Activated T-cell treated with anti-CD3 and anti-CD28 coated beads for 24 hours (primary cell): ENCODE data around the gene PEDS1.
"Not testable (repeated sequence)": the region's sequence is repeated elsewhere in the genome, so short reads cannot be mapped to it uniquely, and the experiment has no call there.

Source experiments
- DNase-seq: peaks from one replicate; pipeline ENCODE4 v3.0.0-alpha.2; 2020; ENCODE audit warnings: low read depth

PEDS1 gene

DNA sequence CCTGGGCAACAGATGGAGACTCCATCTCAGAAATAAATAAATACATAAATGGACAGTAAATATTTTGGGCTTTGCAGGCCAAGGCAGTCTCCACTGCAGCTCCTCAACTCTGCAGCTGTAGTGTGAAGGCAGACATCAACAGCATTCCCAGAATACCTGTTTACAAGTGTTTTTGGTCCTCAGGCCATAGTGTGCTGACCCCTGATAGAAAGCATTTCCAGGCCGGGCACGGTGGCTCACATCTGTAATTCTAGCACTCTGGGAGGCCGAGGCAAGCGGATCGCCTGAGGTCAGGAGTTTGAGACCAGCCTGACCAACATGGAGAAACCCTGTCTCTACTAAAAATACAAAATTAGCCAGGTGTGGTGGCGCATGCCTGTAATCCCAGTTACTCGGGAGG lies 18.4 kb downstream of the PEDS1 start:
- not testable (repeated sequence) for DNase-seq

DNA sequence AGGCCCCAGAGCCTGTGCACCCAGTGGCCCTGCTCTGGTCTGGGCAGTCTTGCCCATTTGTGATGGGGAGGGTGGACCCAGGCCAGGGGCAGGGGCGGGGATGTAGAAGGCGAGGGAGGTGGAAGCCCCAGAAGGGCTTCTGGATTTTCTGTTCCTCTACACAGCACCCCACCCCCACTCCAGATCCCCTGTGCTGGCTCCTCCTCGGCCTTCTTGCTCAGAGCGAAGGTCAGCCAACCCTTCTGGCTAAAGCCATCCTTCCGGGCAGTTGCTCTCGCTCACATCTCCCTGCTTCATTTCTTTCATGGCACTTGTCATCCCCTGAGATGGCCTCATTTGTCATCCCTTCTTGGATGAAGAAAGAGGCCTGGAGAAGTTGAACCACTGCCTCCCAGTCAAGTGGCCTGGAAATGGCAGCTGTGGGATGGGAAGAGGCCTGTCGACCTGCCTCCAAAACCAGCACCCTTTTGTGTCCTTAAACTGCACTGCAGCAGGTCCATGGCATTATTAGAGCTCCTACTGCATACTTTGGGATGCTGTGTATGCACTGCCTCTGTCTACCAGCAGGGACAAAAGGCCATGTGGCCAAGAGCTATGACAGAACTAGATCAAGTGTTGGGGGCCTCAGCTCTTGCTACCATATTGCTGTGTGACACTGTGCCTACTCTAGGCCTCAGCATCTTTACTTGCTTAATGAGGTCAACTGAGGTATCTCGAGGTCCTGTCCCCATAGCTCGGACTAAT lies 19.9 kb downstream of the PEDS1 start:
- no peak for DNase-seq

DNA sequence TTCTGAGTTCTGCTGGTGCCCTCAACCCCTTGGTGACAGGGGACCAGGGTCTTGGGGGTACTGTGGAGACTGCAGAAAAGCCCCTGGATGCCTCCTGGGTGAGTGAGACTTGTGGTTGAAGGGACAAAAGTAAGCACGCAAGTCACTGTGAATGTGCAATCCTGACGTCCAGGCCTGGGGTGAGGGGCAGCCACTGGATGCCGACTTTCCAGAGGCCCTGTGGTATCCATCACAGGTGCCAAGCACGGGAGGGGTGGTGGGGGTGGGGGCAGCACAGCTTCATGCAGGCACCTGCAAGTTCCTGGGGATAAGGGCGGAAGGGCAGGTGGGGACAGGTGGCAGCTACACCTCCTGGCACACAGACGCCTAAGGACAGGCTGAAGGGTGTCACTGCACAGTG lies 20.5 kb downstream of the PEDS1 start:
- no peak for DNase-seq

DNA sequence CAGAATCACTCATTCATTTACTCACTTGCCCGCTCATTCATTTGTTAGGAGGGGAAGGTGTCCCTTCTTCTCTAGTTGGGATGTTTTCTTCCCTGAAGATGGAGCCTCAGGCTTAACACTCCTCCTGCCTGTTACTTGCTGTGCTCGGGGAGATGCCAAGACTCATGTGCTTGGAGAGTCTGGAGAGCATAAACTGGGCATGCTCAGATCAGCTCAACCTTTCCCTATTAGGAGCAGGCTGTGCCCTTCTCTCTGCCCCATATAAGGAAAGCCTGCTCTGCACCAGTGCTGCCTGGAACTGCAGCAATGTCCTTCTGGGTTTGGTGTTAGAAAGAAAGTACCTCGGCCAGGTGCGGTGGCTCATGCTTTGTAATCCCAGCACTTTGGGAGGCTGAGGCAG lies 22.5 kb downstream of the PEDS1 start:
- DNase-seq = no peak

DNA sequence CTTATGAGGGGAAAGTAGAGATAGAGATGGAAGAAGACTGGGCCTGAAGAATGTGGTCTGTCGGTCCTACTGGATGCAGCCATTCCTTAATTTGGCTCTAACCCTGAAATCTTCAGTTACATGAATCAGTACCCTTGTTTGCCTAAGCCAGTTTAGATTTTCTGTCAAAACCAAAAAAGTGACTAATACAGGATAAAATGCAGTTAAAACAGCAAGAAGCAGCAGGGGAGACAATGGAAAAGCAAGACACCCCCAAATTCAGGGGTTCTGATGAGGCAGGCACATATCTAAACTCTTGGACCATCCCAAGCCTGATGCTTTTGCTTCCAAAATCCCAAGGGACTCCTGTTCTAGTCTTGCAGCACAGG lies 23.2 kb downstream of the PEDS1 start:
- DNase-seq = no peak

DNA sequence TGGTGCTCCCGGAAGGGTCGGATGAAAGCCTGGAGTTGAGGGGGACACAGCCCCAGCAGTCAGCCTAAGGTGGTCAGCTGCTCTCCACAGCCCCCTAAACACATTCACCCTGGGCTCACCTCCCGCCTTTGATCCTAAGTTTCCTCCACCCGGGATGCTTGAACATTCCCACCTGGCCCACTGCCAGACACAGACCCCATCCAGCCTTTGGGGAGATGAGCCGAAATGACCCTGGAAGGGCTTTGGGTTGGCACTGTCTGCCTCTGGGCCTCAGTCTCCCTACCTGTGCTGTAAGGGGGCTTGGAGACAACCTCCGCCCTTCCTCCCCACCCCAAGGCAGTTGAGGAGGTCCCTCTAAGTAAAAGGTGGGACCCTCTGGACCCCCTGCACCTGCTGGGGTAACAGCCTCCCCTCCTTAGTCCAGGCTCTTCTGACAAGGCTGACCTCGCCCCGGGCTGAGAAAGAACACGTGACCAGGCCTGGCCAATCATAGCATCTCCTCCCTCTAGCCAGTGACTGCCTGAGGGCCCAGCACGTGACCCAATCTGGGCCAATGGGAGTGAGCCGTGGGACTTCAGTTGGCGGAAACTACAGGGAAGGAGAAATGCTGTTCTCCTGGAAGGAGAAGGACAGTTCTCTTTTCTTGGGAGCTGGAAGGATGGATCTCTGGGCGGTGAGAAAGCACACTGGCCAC lies 23.7 kb downstream of the PEDS1 start:
- no peak for DNase-seq

DNA sequence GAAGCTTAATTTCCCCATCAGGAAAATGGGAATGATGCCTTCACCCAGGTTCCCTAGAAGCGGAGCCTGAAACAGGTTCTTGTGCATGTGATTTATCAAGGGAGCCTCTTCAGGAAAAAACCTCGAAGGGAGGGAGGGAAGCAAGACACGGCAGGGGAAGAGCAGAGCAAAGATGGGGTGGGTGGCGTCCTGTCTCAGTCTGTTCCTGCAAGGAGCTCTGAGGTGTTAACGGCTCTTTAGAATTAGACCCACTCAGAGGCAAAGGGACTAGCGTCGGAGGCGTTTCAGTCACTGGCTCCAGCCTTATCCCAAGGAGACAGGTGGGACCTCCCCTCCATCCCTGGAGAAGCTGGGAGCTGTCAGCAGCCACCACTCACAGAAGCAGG lies 25.0 kb downstream of the PEDS1 start:
- no peak for DNase-seq

DNA sequence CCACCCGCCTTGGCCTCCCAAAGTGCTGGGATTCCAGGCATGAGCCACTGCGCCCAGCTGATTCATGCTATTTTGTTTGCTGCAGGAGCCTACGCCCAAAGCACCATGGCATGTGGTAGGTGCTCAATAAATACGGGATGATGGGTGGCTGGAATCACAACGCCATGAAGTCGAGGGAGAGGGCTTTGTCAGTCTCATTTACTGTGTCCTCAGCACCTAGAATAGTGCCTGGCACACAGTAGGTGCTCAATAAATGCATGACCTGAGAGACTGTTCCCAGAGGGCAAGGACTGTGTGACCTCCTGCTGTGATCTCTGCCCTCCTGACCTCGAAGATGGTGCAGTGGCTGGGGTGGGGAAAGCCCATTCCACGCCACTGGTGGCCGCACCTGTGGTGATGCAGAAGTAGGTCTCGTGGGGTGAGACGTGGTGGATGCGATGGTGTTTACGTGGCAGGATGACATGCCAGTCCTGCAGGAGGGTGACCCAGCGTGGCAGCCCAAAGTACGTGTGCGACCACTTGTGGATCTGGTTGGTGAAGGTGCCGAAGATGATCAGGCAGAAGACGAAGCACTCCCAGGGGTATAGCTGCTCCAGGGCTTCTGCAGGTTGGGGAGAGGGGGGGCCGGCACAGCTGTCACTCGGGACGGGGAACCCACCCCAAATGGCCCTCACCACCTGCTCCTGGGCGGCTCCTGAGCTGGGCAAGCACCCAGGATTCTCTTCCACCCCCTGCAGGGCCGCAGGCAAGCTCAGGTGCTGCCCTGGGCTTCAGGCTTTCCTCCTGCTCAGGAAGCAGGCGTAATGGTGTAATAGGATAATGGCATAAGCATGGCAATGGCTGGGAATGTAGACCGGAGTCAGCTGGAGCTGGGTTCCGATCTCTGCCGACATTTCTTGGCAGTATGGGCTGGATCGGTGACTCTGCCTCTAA lies 25.7 kb downstream of the PEDS1 start:
- DNase-seq = no peak

DNA sequence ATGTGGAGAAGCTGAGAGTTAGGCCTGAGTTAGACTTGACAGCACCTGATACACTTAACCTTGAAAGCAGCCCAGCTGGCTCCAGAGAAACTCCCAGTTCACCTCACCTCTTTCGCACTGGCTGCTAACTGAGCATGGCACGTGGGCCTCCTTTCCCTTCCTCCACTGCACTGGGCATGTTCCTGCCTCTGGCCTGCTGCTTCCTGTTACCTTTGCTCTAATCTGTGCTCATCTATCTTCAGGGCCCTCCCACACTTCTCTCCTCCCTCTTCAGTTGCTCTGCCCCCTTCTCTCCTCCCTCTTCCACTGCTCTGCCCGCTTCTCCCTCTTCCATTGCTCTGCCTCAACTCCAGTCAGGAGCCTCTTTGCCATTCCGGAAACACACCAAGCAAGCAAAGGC lies 26.9 kb downstream of the PEDS1 start:
- no peak for DNase-seq

DNA sequence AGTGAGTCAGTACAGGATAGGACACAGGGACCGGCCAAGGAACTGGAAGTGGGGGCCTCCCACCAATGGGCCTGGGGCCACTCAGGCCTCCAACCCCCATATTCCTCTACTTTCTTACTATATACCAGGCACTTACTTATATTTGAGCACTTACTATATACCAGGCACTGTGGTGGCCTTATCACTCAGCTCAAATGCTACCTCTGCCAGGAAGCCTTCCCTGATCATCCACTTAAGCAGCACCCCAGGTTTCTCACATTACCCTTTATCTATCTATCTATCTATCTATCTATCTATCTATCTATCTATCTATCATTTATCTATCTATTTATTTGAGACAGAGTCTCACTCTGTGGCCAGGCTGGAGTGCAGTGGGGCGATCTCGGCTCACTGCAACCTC lies 28.2 kb downstream of the PEDS1 start:
- DNase-seq = no peak

DNA sequence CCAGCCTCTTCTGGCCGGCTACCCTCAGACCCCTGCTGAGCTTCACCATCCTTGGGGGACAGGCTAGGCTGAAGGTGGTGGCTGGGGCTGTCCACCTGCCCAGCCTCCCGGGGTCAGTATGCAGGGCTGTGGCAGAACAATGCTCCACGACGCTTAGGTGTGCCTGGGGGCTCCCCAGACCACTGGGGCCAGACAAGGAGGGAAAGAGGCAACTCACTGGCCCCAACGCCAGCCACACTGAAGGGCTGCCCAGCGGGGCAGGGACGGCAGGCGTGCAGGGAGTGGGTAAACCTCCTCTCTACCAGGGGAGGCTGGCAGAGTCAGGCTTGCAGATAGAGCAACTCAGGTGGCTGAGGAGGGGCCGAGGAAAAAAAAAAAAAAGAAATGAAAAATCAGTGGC lies 29.0 kb downstream of the PEDS1 start:
- no peak for DNase-seq

DNA sequence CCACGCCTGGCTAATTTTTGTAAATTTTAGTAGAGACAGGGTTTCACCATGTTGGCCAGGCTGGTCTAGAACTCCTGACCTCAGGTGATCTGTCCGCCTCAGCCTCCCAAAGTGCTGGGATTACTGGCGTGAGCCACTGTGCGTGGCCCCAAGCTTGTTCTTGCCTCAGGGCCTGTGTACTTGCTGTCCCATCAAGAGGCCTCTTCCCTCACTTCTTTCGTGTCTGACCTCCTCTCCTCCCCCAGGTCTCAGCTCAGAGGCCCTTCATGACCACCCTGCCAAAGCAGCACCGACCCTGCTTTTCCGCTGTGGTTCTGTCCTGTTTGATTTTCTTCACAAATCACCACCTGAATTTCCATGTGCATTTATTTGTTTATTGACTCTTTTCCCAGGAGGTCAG lies 30.1 kb downstream of the PEDS1 start:
- DNase-seq = no peak

DNA sequence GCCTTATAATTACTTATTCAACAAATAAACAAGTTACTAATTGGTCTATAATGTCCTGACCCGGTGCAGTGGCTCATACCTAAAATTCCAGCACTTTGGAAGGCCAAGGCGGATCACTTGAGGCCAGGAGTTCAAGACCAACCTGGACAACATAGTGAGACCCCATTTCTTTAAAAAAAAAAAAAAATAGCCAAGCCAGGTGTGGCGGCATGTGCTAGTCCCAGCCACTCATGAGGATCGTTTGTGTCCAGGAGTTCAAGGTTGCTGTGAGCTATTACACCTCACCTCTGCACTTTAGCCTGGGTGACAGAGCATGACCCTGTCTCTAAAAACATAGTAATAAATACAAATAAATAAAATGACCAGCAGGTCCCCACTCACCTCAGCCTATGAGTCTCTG lies 30.8 kb downstream of the PEDS1 start:
- no peak for DNase-seq

DNA sequence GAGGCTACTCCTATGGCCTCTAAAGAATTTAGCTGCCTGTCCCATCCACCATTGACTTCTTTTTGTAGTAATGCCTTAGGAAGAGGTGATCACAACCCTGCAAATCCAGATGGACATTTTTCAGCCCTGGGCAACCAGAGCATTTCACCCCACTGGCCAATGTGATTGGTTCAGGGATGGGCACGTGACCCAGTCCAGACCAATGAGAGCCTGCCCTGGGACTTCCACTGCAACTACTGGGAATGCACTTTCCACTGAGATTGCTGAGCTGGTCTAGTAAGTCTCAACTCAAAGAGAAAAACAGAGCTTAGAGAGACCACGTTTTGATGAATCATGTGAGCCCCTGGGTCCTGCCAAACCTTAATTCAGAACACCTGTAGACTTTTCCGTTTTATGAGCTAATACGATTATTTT lies 31.7 kb downstream of the PEDS1 start:
- DNase-seq = no peak

DNA sequence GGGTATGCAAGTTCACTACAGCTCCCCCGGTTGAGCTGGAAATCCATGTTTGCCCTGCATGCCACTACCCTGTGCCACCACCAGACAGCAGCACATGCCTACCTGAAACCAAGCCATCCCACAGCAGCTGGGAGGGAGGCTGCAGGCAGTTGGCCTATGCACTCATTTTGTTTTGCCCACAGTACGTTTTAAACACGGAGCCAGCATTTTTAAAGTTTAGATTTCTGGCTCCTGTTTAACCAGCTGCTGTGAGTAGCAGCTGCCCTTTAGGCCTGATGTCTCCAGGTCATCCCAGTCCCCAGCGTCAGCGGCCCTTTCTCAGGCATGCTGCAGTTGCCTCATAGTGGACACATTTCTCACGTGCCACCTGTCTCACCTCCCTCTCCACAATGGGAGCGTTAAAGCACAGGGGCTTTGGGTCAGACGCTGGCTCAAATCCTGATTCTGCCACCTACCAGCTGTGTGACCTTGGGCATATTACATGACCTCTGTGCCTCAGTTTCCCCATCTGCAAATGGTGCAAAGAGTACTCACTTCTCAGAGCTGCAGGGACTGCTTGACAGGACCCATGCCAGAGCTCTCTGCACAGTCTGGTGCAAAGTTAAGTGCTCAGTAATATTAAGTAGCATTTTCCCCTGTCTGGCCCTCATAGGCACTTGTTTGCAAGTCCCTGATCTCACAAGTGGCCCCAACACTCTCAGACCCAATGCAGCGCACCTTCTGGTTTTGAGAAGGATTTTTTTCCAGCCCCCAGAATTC lies 32.4 kb downstream of the PEDS1 start:
- peak; percentile 42 for DNase-seq

DNA sequence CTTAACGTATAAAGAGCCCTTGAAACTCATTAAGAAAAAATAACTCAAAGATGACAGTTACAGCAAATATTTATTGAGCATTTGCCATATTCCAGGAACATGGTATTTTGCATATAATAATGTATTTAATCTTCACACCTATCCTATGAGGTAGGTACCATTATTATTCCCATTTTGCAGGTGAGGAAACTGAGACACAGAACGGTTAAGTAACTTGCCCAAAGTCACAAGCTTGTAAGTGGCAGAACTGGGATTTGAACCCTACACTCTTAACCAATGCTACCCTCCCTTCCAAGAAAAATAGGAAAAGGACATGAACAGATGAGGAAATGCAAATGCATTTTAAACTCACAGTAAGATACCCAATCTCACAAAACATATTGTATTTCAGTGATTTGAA lies 35.3 kb downstream of the PEDS1 start:
- no peak for DNase-seq

DNA sequence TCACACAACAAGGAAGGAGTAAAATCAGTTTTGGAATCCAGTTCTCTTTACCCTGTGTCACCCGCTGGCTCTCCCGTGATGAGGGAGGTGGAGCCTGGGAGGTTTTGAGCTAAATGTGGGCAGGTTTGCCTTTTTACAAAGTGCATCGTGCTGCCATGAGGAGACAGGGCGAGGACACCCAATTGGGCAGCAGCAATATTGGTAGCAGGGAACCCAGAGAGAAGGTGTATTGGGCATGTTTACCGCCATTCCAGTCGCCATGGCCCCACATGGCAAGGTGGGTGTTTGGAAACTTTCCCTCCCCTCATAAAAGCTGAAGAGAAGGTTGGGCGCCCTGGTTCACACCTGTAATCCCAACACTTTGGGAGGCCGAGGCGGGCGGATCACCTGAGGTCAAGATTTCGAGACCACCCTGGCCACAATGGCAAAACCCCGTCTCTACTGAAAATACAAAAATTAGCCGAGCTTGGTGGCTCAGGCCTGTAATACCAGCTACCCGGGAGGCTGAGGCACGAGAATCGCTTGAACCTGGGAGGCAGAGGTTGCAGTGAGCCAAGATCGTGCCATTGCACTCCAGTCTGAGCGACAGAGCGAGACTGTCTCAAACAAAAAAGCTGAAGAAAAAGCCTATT lies 37.0 kb downstream of the PEDS1 start:
- DNase-seq = no peak

DNA sequence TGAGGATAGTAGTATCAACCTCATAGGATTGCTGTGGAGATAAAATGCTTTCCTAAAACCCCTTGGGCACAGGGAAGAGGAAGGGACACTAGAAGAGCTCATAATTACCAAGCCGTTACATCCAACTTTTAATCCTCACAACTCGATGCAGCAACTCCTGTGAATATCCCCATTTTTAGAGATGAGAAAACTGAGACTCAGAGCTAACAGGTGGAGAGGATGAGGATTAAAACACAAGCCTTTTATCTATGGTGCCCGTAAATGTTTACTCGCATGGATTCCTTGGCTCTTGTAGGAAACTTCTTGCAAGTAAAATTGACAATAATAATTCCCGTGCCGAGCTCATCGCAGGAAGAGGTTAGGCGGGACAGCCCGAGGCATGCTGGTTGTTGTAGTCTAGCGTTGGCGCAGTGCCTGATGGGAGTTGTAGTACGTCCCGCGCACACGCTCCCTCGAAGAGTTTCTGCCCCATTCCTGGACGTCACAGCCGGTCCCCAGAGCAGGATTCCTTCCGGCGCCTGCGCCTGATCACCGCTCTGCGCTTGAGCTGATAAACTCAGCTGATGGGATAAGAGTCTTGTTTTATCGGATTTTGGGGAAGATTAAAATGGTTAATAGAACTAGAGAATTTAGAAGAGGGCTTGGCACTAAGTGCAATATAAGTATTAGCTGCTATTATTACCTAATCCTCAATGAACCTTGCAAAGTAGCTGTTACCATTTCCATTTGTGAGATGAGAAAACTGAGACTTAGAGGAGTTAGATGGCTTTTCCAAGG lies 37.7 kb downstream of the PEDS1 start:
- DNase-seq = peak; percentile 85

DNA sequence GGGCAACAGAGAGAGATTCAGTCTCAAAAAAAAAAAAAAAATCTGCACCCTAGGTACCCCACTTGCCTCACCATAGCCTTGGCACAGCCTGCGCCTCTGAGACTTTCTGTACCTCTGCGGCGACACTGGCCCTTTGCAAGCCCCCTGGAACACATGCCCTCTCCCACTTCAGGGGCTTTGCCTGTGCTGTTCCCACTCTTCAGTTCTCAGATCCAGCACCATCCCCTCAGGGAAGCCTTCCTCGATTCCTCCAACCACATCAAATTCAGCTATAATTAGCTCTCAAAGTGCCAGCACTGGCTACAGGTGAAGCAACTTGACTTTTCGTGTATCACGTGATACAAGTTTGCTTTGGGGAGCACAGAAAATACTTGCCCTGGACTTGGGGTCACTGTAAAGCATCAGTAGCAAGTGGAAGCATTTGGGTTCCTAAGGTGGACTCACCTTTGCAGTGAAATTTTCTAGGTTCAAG lies 38.4 kb downstream of the PEDS1 start:
- DNase-seq = no peak

DNA sequence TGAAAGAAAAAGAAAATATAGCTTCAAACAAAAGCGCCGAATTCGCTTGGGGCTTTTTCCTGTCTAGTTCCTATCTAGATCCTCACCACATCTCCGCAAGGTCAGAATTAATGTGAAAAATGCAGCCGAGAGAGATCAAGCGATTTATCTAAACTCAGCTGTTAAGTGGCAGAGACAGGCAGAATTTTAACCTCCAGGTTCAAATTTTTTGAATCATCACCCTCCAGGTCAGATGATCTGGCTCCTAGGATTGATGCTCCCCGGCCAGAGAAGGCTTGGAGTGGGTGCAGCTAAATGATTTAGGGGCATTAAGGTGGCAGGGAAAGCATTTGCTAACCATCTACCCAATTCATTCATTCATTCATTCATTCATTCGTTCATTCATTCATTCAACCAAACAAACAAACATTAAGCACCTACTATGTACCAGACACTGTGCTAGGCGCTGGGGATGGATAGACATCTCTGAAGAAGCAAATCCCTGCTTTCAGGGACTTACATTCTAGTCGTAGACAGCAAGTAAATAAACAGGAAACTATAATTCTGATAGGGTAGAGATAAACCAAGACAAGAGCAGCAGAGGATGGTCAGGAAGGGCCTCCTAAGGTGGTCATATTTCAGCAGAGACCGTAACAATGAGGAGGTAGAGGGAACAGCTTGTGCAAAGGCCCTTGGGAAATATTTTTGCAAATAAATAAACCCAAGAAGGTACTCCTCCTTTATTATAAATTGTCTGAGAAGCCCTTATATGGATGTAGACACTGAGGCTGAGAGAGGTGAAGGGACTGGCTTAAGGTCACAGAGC lies 39.9 kb downstream of the PEDS1 start:
- DNase-seq = no peak
